GM12878 (cell line): ENCODE measurements around the gene LDLRAD4. TPM values are rescaled to one million over a fixed set of nuclear protein-coding genes. Genes with fewer than 3 reads are reported as not detected.

Source experiments
- ATAC-seq: fragments of 200-7000 bp; cut with Tn5 transposase; 3 replicates; pipeline ENCODE4 v1.9.1; 2020; ENCODE audit warnings: mild to moderate bottlenecking, moderate library complexity
- BruUV-seq: library from RNA; stranded (reverse); fragments of 400-500 nt; replicated peaks from 2 replicates; lab custom pipeline; 2021; lab: Mats Ljungman, UMichigan
- CTCF ChIA-PET: fragments of 300-600 bp; sonication (Branson Sonifier 250); formaldehyde crosslinking; extraction: SDS; loops from one replicate; lab custom pipeline; 2021; ENCODE audit warnings: inconsistent platforms; lab: Yijun Ruan, JAX
- POLR2A ChIA-PET: fragments of 350-600 bp; formaldehyde crosslinking; extraction: SDS; loops from one replicate; lab custom pipeline; 2021; ENCODE audit warnings: inconsistent platforms; lab: Charles Lee
- RAD21 ChIA-PET: fragments of 300-600 bp; sonication (Branson Sonifier 250); formaldehyde crosslinking; loops from one replicate; lab custom pipeline; 2023; ENCODE audit warnings: antibody characterized with exemption; ENCODE audit not compliant: unreplicated experiment; lab: Charles Lee
- SMC1A ChIA-PET: fragments of 300-600 bp; sonication (Branson Sonifier 250); formaldehyde crosslinking; loops from one replicate; lab custom pipeline; 2023; ENCODE audit not compliant: unreplicated experiment, uncharacterized antibody; lab: Charles Lee
- DNase-seq: peaks from one replicate; pipeline ENCODE4 v3.0.0-alpha.2; 2011; ENCODE audit warnings: low read depth, low spot score
- FAIRE-seq: peaks from 3 replicates; lab custom pipeline; 2011; peaks lifted over from hg19 to GRCh38; lab: Jason Lieb, UNC
- H2AFZ ChIP-seq: 2 replicates; pipeline ENCODE4 v1.6.0; 2011; ENCODE audit warnings: low read depth, low read length, control low read depth; ENCODE audit not compliant: control insufficient read depth
- H3K27ac ChIP-seq: 2 replicates; pipeline ENCODE4 v1.5.1; 2011; ENCODE audit warnings: control low read depth; ENCODE audit not compliant: control insufficient read depth, insufficient read depth
- H3K27me3 ChIP-seq, 2 experiments: replicated peaks in 1 of 2; 2 replicates each; pipeline versions ENCODE4 v1.6.0 to v1.6.1; 2011; ENCODE audit warnings: low read length in 1 of 2; ENCODE audit not compliant: control insufficient read depth in 2 of 2, insufficient read depth in 2 of 2
- H3K36me3 ChIP-seq, 2 experiments: 2 replicates each; pipeline ENCODE4 v1.5.1; 2011; ENCODE audit warnings: low read length in 1 of 2; ENCODE audit not compliant: control insufficient read depth in 2 of 2, insufficient read depth in 2 of 2
- H3K4me1 ChIP-seq: 2 replicates; pipeline ENCODE4 v1.6.1; 2011; ENCODE audit warnings: mild to moderate bottlenecking, low read length, moderate library complexity, mixed read lengths; ENCODE audit not compliant: control insufficient read depth, insufficient read depth
- H3K4me2 ChIP-seq: 2 replicates; pipeline ENCODE4 v1.6.0; 2011; ENCODE audit warnings: control low read depth; ENCODE audit not compliant: control insufficient read depth, insufficient read depth
- H3K4me3 ChIP-seq: fragments of 200-600 bp; sonication (generic); 2 replicates; pipeline ENCODE4 v1.5.1; 2016
- H3K79me2 ChIP-seq: 2 replicates; pipeline ENCODE4 v1.6.0; 2011; ENCODE audit warnings: low read length; ENCODE audit not compliant: control insufficient read depth, insufficient read depth
- H3K9ac ChIP-seq: 2 replicates; pipeline ENCODE4 v1.8.0; 2011; ENCODE audit warnings: low read length, control low read depth, mixed read lengths; ENCODE audit not compliant: control insufficient read depth, insufficient read depth
- H3K9me3 ChIP-seq: replicated peaks from 3 replicates; pipeline ENCODE4 v1.5.1; 2011; ENCODE audit warnings: mild to moderate bottlenecking, low read length; ENCODE audit not compliant: control insufficient read depth, insufficient read depth
- H4K20me1 ChIP-seq: 2 replicates; pipeline ENCODE4 v1.6.0; 2011; ENCODE audit not compliant: control insufficient read depth, insufficient read depth
- CEBPB ChIP-seq, 2 experiments: fragments of 150-350 bp in 1 of 2; IDR thresholded peaks; 2 replicates each; pipeline ENCODE4 v1.6.1; 2012 to 2014; ENCODE audit warnings: low read depth in 2 of 2, low read length in 2 of 2, borderline replicate concordance in 1 of 2, inconsistent platforms in 1 of 2
- CHD2 ChIP-seq: IDR thresholded peaks from 2 replicates; pipeline ENCODE4 v1.6.1; 2011; ENCODE audit warnings: low read depth, low read length, improper control_type of control experiment, borderline replicate concordance
- CTCF ChIP-seq, 3 experiments: IDR thresholded peaks in 2 of 3; conservative IDR thresholded peaks in 1 of 3; 2 replicates each; pipeline ENCODE4 v1.5.1; 2011; ENCODE audit warnings: low read depth in 3 of 3, low read length in 3 of 3, mild to moderate bottlenecking in 3 of 3, control low read depth in 2 of 3, moderate library complexity in 2 of 3, inconsistent platforms in 1 of 3, mixed read lengths in 1 of 3; ENCODE audit not compliant: control insufficient read depth in 2 of 3, insufficient read depth in 1 of 3; ENCODE audit errors: extremely low read depth in 1 of 3
- DPF2 ChIP-seq: fragments of 450-650 bp; IDR thresholded peaks from 2 replicates; pipeline ENCODE4 v1.6.1; 2017; ENCODE audit warnings: mild to moderate bottlenecking
- E4F1 ChIP-seq: fragments of 450-650 bp; IDR thresholded peaks from 2 replicates; pipeline ENCODE4 v1.6.1; 2018; ENCODE audit warnings: borderline replicate concordance, mild to moderate bottlenecking; ENCODE audit not compliant: partially characterized antibody
- ESRRA ChIP-seq: IDR thresholded peaks from 2 replicates; pipeline ENCODE4 v1.6.1; 2012; ENCODE audit warnings: mild to moderate bottlenecking, low read length, improper control_type of control experiment
- JUND ChIP-seq: IDR thresholded peaks from 2 replicates; pipeline ENCODE4 v1.6.1; 2012; ENCODE audit warnings: low read depth, mild to moderate bottlenecking, low read length, improper control_type of control experiment, moderate library complexity
- NBN ChIP-seq: fragments of 450-650 bp; IDR thresholded peaks from 2 replicates; pipeline ENCODE4 v1.6.1; 2016
- NFYA ChIP-seq: IDR thresholded peaks from 2 replicates; pipeline ENCODE4 v1.6.1; 2011; ENCODE audit warnings: low read depth, mild to moderate bottlenecking, low read length, improper control_type of control experiment, borderline replicate concordance
- RAD51 ChIP-seq: fragments of 450-650 bp; IDR thresholded peaks from 2 replicates; pipeline ENCODE4 v1.6.1; 2016; ENCODE audit warnings: moderate library complexity, mild to moderate bottlenecking, inconsistent platforms
- RBBP5 ChIP-seq: fragments of 200-600 bp; sonication (generic); conservative IDR thresholded peaks from 2 replicates; pipeline ENCODE4 v1.6.1; 2016
- RCOR1 ChIP-seq: conservative IDR thresholded peaks from 2 replicates; pipeline ENCODE4 v1.6.1; 2012; ENCODE audit warnings: low read depth, low read length, improper control_type of control experiment
- RELA ChIP-seq: fragments of 450-650 bp; IDR thresholded peaks from 2 replicates; pipeline ENCODE4 v1.8.0; 2014; ENCODE audit warnings: borderline replicate concordance; ENCODE audit not compliant: partially characterized antibody
- SREBF1 ChIP-seq: IDR thresholded peaks from 2 replicates; pipeline ENCODE4 v1.6.1; 2012; ENCODE audit warnings: mild to moderate bottlenecking, low read length
- TCF12 ChIP-seq: IDR thresholded peaks from 2 replicates; pipeline ENCODE4 v1.6.1; 2011; ENCODE audit warnings: low read depth, mild to moderate bottlenecking, low read length
- ZNF384 ChIP-seq: IDR thresholded peaks from 2 replicates; pipeline ENCODE4 v1.6.1; 2012; ENCODE audit warnings: low read depth, mild to moderate bottlenecking, low read length, improper control_type of control experiment, borderline replicate concordance
- WGBS: methylation state at CpG from one replicate; pipeline ENCODE4 v1.1.6; 2016; ENCODE audit warnings: low lambda C conversion rate; ENCODE audit not compliant: insufficient replicate concordance, insufficient coverage; ENCODE audit errors: missing lambda C conversion rate; 5-methylcytosine and 5-hydroxymethylcytosine counted together
- in situ Hi-C: fragments of 300-500 bp; cut with MboI; formaldehyde crosslinking; loops from 9 replicates; pipeline ENCODE4 v1.14.3; 2018; ENCODE audit warnings: mixed read lengths
- intact Hi-C: fragments of 100-400 bp; cut with micrococcal nuclease; formaldehyde crosslinking; loops from one replicate; pipeline ENCODE4 v1.14.2; 2022; ENCODE audit not compliant: unreplicated experiment
- polyA plus RNA-seq, 11 experiments: library from polyadenylated mRNA; depleted of rRNA in 4 of 11; unstranded in 6 of 11; stranded (reverse) in 5 of 11; fragments of >200 nt; fragmentation: Nextera tagmentation in 4 of 11; fragmentation: Illumina TruSeq in 1 of 11; extraction: Ambion mirVana in 4 of 11; extraction: Trizol in 1 of 11; gene quantifications; 1 replicate in 1 of 11; 2 replicates in 10 of 11; pipeline versions ENCODE4 v1.2.1 to v1.2.3, GENCODE V29; 2011 to 2016; ENCODE audit warnings: inconsistent platforms in 2 of 11, missing spikeins in 2 of 11, low read depth in 1 of 11
- total RNA-seq, 4 experiments: library from RNA; depleted of rRNA in 3 of 4; stranded (reverse); fragments of >200 nt in 3 of 4; fragmentation: Illumina TruSeq in 1 of 4; extraction: Trizol in 1 of 4; gene quantifications; 2 replicates each; pipeline versions ENCODE4 v1.2.1 to v1.2.3, GENCODE V29; 2013 to 2021

The LDLRAD4 gene
- total and polyA plus RNA-seq, 10 of the 15 experiments (the other 5 are each of a cell fraction or from before 2014, with no cell fraction given), result 2.7 to 16.8 (median 11.2) TPM

- 60% methylated on average over 17 of the region's 17 CpGs for WGBS
- in situ Hi-C loops (no loop called here), intact Hi-C loops (no loop called here)
- FAIRE-seq (no peak), DNase-seq (no peak), ATAC-seq (no peak)
- no peak overlapping the region for H3K9ac ChIP-seq
- ChIA-PET CTCF (no interaction called here), RAD21 (no interaction called here), POLR2A (no interaction called here), SMC1A (no interaction called here)
- H2AFZ ChIP-seq, result no peak overlapping the region
- H3K4me1 ChIP-seq, result no peaks in the 10 kb centered on the region
- TF ChIP-seq TCF12 (no peak), RELA (no peak), RCOR1 (no peak), JUND (no peak), RAD51 (no peak), DPF2 (no peak), SREBF1 (no peak), CHD2 (no peak), CEBPB (IDR thresholded peaks at IDR 0.05; ENCODE audit: borderline replicate concordance in 1 of 2, low read depth in 2 of 2, low read length in 2 of 2) (no peak)
- no peaks in the 10 kb centered on the region for H4K20me1 ChIP-seq
- H3K27ac ChIP-seq, result no peak overlapping the region
- no peaks in the 10 kb centered on the region for H3K36me3 ChIP-seq
- H3K4me3 ChIP-seq, result no peak overlapping the region
- peaks cover 0 to 3% of the 10 kb centered on the region in 2 experiments; a peak in 1 of 4 replicates for H3K27me3 ChIP-seq
- no peaks in the 10 kb centered on the region for H3K79me2 ChIP-seq
- no peaks in the 10 kb centered on the region for H3K9me3 ChIP-seq
- H3K4me2 ChIP-seq, result no peak overlapping the region
- no TSS peak for BruUV-seq
Observed at GRCh38 chr18:13300796-13301195, 82.2 kb downstream of the LDLRAD4 start.

GRCh38 chr18:13302040-13302439 is 83.5 kb downstream of the LDLRAD4 start:
- Histone ChIP-seq H3K4me3 (no peak overlapping the region), H2AFZ (no peak overlapping the region), H3K9ac (no peak overlapping the region), H3K4me1 (no peaks in the 10 kb centered on the region), H3K4me2 (no peak overlapping the region), H3K27ac (no peak overlapping the region), H3K79me2 (no peaks in the 10 kb centered on the region), H4K20me1 (no peaks in the 10 kb centered on the region), H3K9me3 (no peaks in the 10 kb centered on the region), H3K27me3 (peaks cover 0 to 3% of the 10 kb centered on the region in 2 experiments; a peak in 1 of 4 replicates), H3K36me3 (no peaks in the 10 kb centered on the region)
- intact Hi-C loops, result no loop called here
- DNase-seq (no peak), FAIRE-seq (no peak), ATAC-seq (no peak)
- in situ Hi-C loops, result no loop called here
- ChIA-PET CTCF (no interaction called here), POLR2A (no interaction called here), SMC1A (no interaction called here), RAD21 (no interaction called here)
- BruUV-seq, result no TSS peak
- 16% methylated on average over 6 of the region's 6 CpGs for WGBS
- TF ChIP-seq ESRRA (no peak), NFYA (no peak), NBN (no peak), E4F1 (no peak), CTCF (IDR thresholded peaks at IDR 0.05 in 2 of 3, conservative IDR thresholded peaks at IDR 0.05 in 1 of 3; ENCODE audit: control insufficient read depth in 2 of 3, extremely low read depth in 1 of 3, insufficient read depth in 1 of 3, low read depth in 3 of 3, low read length in 3 of 3) (no peak), ZNF384 (no peak), RBBP5 (no peak)
